ENCODE results near the gene LPP. TPM values are rescaled to one million over a fixed set of nuclear protein-coding genes. Genes with fewer than 3 reads are reported as not detected.

Gene LPP
- total and polyA plus RNA-seq, 5 donors = 14.5 to 205 (median 159) TPM

DNA sequence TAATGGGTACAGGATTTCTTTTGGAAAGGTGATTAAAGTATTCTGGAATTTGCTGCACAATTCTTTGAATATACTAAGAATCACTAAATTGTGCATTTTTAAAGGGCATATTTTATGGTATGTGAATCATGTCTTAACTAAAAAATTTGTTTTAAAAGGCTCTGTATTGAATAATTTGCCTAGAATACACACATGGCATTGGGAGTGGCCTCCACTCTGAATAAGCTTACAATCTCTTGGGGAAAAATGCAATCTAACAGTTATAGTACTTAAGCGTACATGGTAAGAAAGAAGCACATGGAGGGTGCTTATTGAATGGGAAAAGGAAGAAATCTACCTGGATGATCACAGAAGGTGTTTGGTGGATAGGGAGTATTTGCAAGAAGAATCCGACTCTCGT, 385.1 kb downstream of the LPP start:
- no peaks in the 10 kb centered on the region for H3K27me3 ChIP-seq (ENCODE audit: control insufficient read depth, insufficient read depth)
- no peak overlapping the region for H3K27ac ChIP-seq (ENCODE audit: low read length)
- intact Hi-C loops (cut with DNase I) = no loop called here
- ATAC-seq (no peak), DNase-seq (no peak)
- no peak overlapping the region for H3K4me3 ChIP-seq (ENCODE audit: low read length)
- H3K4me1 ChIP-seq (ENCODE audit: control insufficient read depth, insufficient read depth, low read length) = peaks cover under 1% of the 10 kb centered on the region
- no peaks in the 10 kb centered on the region for H3K9me3 ChIP-seq (ENCODE audit: control insufficient read depth, low read length)
- WGBS = 97% methylated on average over 3 of the region's 3 CpGs

DNA sequence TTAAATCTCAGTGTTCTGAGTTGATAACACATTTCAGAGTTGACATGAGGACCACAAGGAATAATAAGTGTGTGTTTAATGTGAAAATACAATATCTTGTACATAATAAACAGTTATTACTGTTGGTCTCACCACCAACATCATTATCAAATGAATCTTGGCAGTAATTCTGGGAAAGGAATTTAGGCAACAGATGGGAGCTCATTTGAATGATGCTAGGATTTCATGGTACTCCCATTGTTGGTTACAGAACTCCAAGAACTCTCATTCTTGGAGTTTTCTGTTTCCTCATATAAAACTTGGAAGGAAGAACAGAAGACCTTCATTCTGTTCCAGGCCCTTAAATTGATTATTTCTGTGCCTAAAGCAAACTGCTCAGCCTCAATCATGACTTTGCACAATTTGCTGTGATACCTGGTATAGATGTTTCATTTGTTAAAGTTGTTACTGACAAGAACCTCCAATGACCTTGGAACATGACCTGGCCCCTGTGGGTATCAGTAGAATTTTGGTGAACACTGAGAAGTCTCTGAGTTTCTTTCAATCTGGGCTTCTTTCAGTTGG, 385.8 kb downstream of the LPP start:
- Histone ChIP-seq H3K27me3 (ENCODE audit: control insufficient read depth, insufficient read depth) (no peaks in the 10 kb centered on the region), H3K4me1 (ENCODE audit: control insufficient read depth, insufficient read depth, low read length) (no peaks in the 10 kb centered on the region), H3K9me3 (ENCODE audit: control insufficient read depth, low read length) (no peaks in the 10 kb centered on the region), H3K27ac (ENCODE audit: low read length) (no peak overlapping the region), H3K4me3 (ENCODE audit: low read length) (no peak overlapping the region)
- intact Hi-C loops (cut with DNase I) = no loop called here
- no peak for DNase-seq
- ATAC-seq = no peak

DNA sequence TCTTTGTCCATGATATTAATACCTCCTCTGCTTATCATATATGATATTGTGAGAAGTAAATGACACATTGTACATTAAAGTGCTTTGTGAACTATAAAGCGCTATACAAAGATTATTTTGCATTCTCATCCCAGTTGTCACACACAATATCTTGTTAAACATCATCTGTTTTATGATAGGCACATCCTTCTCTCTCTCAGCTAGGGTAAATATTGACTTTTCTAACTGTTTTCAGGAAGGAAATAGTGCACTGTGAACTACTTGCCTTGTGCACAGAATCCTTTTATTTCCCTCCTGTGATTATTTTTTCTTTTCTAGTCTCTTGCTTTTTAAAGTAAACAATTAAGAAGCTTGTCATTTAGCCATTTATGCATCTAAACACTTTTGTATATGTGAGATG, 388.2 kb downstream of the LPP start:
- no peaks in the 10 kb centered on the region for H3K4me1 ChIP-seq (ENCODE audit: control insufficient read depth, insufficient read depth, low read length)
- H3K27me3 ChIP-seq (ENCODE audit: control insufficient read depth, insufficient read depth) = no peaks in the 10 kb centered on the region
- no peaks in the 10 kb centered on the region for H3K9me3 ChIP-seq (ENCODE audit: control insufficient read depth, low read length)
- 67% methylated on average over 1 of the region's 1 CpG for WGBS
- no peak for ATAC-seq
- no peak overlapping the region for H3K4me3 ChIP-seq (ENCODE audit: low read length)
- no peak overlapping the region for H3K27ac ChIP-seq (ENCODE audit: low read length)
- DNase-seq = no peak
- intact Hi-C loops (cut with DNase I) = no loop called here

DNA sequence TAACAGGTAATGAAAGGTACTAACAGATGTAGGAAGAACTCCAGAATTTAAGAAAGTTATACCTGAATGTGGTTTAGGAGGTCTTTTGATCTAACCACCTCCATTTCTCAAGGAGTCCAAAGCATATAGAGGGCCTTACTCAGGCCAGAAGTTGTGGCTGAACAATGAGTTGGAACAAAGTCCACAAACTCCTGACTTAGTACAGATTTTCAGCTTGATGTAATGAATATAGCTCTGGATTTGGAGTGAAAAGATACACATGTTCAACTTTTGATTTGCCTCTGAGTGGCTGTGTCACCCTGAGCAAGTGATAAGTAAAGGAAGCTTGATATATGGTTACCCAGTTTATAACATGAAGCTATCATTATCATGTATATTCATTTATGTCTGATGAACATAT, 390.1 kb downstream of the LPP start:
- Histone ChIP-seq H3K4me1 (ENCODE audit: control insufficient read depth, insufficient read depth, low read length) (no peaks in the 10 kb centered on the region), H3K9me3 (ENCODE audit: control insufficient read depth, low read length) (no peaks in the 10 kb centered on the region), H3K4me3 (ENCODE audit: low read length) (no peak overlapping the region), H3K27me3 (ENCODE audit: control insufficient read depth, insufficient read depth) (no peaks in the 10 kb centered on the region), H3K27ac (ENCODE audit: low read length) (no peak overlapping the region)
- DNase-seq (no peak), ATAC-seq (no peak)
- intact Hi-C loops (cut with DNase I) = no loop called here

DNA sequence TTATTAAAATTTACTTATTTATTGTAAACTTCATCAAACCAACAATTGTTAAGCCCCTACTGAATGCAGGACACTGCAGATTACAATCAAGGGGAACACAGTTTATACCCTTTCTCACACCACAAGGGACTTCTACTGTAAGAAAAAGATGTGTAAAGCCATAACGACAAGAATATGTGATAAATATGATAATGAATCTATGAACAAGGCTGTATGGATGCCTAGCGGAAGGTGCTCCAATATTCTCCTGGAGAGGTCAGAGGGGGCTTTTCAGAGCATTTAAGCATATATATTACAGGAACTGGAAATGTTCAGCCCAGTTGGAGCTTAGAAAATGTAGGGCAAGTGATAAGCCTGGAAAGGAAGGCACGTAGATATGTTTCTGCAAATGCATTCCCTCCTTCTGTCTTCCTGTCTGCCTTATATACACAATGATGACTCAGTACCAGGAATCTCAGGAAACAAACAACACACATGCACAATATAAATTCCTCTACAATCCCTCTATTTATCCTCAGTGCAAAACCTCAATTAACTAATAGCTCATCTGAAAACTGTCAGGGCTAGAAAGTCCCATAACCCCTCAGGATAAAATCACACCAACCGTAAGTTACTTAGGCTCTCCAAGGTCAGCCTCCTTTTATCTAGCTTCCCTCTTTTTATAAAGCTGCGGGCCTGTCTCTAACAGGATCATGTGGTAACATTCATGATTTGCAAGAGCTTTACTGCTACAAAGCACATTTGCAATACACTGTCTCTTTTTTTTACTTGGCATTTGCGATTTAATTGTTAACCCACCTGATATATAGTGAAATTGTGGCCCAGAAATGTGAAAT, 393.1 kb downstream of the LPP start:
- Histone ChIP-seq H3K4me3 (ENCODE audit: low read length) (no peak overlapping the region), H3K27ac (ENCODE audit: low read length) (no peak overlapping the region), H3K4me1 (ENCODE audit: control insufficient read depth, insufficient read depth, low read length) (no peaks in the 10 kb centered on the region), H3K27me3 (ENCODE audit: control insufficient read depth, insufficient read depth) (no peaks in the 10 kb centered on the region), H3K9me3 (ENCODE audit: control insufficient read depth, low read length) (no peaks in the 10 kb centered on the region)
- 71% methylated on average over 6 of the region's 6 CpGs for WGBS
- ATAC-seq (no peak), DNase-seq (no peak)
- intact Hi-C loops (cut with DNase I) = no loop called here

DNA sequence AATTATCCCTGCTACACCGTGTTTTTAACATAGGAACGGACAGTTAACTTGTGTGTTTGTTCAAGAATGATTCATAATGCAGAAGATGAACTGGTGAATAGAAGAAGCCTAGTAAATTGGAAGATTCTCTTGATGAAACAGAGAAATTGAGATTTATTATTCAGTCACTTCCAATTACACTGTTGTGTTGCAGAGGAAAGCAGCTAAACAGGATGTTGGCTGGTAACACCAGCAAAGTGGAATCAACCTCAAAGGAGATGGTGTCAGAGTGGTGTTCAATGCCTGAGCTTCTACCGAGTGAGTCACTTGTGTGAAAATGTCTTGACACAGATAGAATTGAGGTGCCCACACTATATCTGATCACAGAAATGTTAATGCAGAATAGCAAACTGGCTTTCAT, 399.6 kb downstream of the LPP start:
- Histone ChIP-seq H3K27me3 (ENCODE audit: control insufficient read depth, insufficient read depth) (no peaks in the 10 kb centered on the region), H3K4me1 (ENCODE audit: control insufficient read depth, insufficient read depth, low read length) (peaks cover 3% of the 10 kb centered on the region), H3K4me3 (ENCODE audit: low read length) (no peak overlapping the region), H3K27ac (ENCODE audit: low read length) (no peak overlapping the region), H3K9me3 (ENCODE audit: control insufficient read depth, low read length) (no peaks in the 10 kb centered on the region)
- no peak for DNase-seq
- intact Hi-C loops (cut with DNase I) = no loop called here
- ATAC-seq = peak in 1 of 2 donors; percentile 18
- WGBS = 86% methylated on average over 3 of the region's 3 CpGs

DNA sequence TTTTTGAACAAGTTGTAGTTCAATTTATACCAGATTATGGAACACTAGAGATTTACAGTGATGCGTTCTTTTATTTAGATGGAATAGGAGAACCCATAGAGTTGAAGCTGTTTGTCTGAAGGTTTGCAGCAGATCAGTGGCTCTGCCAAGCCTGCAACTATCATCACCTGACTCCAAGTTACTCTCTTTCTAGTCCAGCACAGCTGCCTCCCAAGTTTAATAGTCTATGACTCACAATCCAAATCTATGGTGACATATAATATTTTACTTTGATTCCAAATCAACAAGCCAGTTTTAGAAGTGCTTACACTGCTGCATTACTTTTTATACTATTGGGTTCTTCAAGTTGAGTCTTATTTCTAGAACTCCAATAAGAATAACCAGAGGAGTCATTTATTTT, 400.4 kb downstream of the LPP start:
- no peaks in the 10 kb centered on the region for H3K27me3 ChIP-seq (ENCODE audit: control insufficient read depth, insufficient read depth)
- H3K4me3 ChIP-seq (ENCODE audit: low read length) = no peak overlapping the region
- 90% methylated on average over 1 of the region's 1 CpG for WGBS
- H3K27ac ChIP-seq (ENCODE audit: low read length) = no peak overlapping the region
- ATAC-seq (peak in 1 of 2 donors; percentile 40), DNase-seq (no peak)
- peaks cover 3% of the 10 kb centered on the region for H3K4me1 ChIP-seq (ENCODE audit: control insufficient read depth, insufficient read depth, low read length)
- H3K9me3 ChIP-seq (ENCODE audit: control insufficient read depth, low read length) = no peaks in the 10 kb centered on the region
- intact Hi-C loops (cut with DNase I) = no loop called here

DNA sequence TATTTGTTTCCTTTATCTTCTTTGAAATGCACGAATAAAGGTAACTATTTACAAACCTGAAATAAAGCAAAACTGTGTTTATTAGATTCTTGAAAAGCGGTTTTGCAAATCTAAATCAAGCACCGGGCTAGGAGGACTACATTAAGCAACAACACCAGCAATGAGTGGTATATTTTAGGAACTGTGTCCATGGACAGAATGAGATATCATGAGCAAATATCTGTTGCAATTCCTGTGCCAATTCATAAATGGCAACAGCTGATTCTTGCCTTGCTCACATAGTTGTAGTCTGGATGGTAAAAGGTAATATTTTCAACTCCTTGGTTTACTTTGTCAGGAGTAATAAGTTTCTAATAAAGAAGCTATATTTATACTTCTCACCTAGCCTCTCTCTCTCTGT, 403.3 kb downstream of the LPP start:
- no peak overlapping the region for H3K4me3 ChIP-seq (ENCODE audit: low read length)
- H3K4me1 ChIP-seq (ENCODE audit: control insufficient read depth, insufficient read depth, low read length) = peaks cover 5% of the 10 kb centered on the region
- DNase-seq (no peak), ATAC-seq (no peak)
- no peaks in the 10 kb centered on the region for H3K9me3 ChIP-seq (ENCODE audit: control insufficient read depth, low read length)
- no peak overlapping the region for H3K27ac ChIP-seq (ENCODE audit: low read length)
- no peaks in the 10 kb centered on the region for H3K27me3 ChIP-seq (ENCODE audit: control insufficient read depth, insufficient read depth)
- intact Hi-C loops (cut with DNase I) = no loop called here
- WGBS = 50% methylated on average over 3 of the region's 3 CpGs

DNA sequence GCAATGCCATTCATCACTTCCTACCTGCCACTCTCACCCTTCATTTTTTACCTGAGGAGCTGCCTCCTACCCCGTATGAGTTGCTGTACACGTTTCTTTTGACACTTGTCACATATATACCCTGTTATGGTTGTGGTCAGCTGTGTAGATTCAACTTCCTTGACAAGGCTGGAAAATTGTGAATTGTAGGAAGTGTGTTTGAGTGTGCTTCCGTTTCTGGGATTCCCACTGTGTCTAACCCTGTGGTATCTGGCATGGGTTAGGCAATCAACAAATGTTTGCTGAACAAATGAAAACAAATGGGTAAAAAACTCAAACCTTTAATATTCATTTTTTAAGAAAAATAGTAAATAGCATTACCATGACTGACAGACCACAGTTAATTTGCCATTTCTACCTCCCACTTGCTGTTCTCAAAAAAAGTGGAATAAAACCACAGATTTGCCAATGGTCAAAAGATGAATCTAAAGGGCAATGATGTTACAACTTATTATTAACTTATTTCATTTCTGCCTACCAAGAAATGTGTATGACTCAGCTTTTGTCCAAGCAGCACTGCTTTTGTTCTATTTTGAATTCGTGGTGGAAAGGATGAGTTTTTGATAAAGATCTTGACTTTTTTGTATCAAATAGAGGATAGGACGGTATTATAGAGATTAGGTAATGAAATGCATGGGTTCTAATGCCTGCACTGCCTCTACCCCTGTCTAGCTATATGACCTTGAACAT, 404.6 kb downstream of the LPP start:
- ATAC-seq (no peak), DNase-seq (no peak)
- Histone ChIP-seq H3K27ac (ENCODE audit: low read length) (no peak overlapping the region), H3K4me1 (ENCODE audit: control insufficient read depth, insufficient read depth, low read length) (peaks cover 5% of the 10 kb centered on the region), H3K27me3 (ENCODE audit: control insufficient read depth, insufficient read depth) (no peaks in the 10 kb centered on the region), H3K9me3 (ENCODE audit: control insufficient read depth, low read length) (no peaks in the 10 kb centered on the region), H3K4me3 (ENCODE audit: low read length) (no peak overlapping the region)
- WGBS = 58% methylated on average over 5 of the region's 5 CpGs
- intact Hi-C loops (cut with DNase I) = no loop called here

DNA sequence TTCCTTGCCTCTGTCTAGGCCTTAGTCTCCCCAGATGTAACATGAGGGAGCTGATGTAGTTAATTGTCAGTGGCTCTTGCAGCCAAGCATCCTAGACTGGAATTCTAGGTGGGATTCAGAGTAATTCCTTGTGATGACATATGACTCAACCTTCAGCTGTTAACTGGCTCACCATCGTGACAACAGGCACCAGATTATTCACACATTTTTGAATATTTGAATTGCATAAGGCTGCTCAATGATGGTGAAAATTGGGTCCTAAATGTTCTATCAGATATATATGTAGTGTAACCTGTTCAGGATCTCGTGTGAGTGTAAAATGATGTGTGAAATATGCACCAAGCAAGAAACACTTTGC, 405.1 kb downstream of the LPP start:
- Histone ChIP-seq H3K9me3 (ENCODE audit: control insufficient read depth, low read length) (no peaks in the 10 kb centered on the region), H3K27me3 (ENCODE audit: control insufficient read depth, insufficient read depth) (no peaks in the 10 kb centered on the region), H3K27ac (ENCODE audit: low read length) (no peak overlapping the region), H3K4me1 (ENCODE audit: control insufficient read depth, insufficient read depth, low read length) (peaks cover 5% of the 10 kb centered on the region), H3K4me3 (ENCODE audit: low read length) (no peak overlapping the region)
- DNase-seq = no peak
- 71% methylated on average over 2 of the region's 2 CpGs for WGBS
- intact Hi-C loops (cut with DNase I) = no loop called here
- ATAC-seq = no peak

DNA sequence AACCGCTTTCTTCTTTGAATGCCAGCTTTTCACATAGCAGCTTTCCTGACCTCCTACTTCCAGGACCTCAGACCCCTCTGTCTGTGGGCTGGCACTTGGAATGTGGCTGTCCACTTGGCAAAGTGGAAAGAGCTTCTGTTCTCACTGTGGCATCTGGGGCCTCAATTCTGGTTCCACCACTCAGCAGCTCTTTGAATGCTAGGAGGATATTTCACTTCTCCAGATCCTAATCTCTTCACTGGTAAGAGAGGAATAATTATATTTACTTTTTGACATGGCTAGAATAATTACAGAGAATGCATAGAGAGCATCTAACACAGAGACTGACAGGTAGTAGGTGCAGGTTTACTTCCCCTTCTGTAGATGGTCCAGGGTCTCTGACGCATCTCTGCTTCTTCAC, 405.9 kb downstream of the LPP start:
- no peaks in the 10 kb centered on the region for H3K9me3 ChIP-seq (ENCODE audit: control insufficient read depth, low read length)
- ATAC-seq = no peak
- DNase-seq = no peak
- no peak overlapping the region for H3K27ac ChIP-seq (ENCODE audit: low read length)
- peaks cover 5% of the 10 kb centered on the region for H3K4me1 ChIP-seq (ENCODE audit: control insufficient read depth, insufficient read depth, low read length)
- intact Hi-C loops (cut with DNase I) = no loop called here
- no peaks in the 10 kb centered on the region for H3K27me3 ChIP-seq (ENCODE audit: control insufficient read depth, insufficient read depth)
- 94% methylated on average over 2 of the region's 2 CpGs for WGBS
- H3K4me3 ChIP-seq (ENCODE audit: low read length) = no peak overlapping the region
